VCaP (cell line): ENCODE measurements around the gene TXNL4A.
"Not testable (repeated sequence)": the region's sequence is repeated elsewhere in the genome, so short reads cannot be mapped to it uniquely, and the experiment has no call there.

Experiments used
- H3K27ac ChIP-seq: fragments of 450-650 bp; 2 replicates; pipeline ENCODE4 v1.5.1; 2017
- CTCF ChIP-seq: fragments of 450-650 bp; conservative IDR thresholded peaks from 2 replicates; pipeline ENCODE4 v1.5.1; 2017; ENCODE audit warnings: mild to moderate bottlenecking, moderate library complexity

TXNL4A gene

GRCh38 chr18:80029690-80030089 lies 41.3 kb upstream of the TXNL4A start:
- H3K27ac ChIP-seq, result no peak overlapping the region
- TF ChIP-seq CTCF, result no peak

DNA sequence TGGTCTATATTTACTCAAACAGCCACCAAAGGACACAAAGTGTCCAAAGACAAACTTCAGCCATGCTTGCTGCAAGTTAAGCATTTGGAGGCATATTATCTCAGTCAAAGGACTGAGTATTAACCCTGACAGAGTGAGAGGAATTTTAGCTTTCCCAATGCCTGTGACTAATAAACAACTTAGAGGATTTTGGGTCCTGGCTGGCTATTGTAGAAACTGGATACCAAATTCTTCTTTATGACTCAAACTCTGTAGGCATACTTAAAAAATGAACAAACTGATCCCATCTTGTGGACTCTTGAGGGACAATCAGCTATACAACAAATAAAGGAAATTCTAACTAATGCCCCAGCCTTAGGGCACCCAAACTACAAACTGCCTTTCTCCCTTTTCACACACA lies 39.4 kb upstream of the TXNL4A start:
- not testable (repeated sequence) for H3K27ac ChIP-seq

DNA sequence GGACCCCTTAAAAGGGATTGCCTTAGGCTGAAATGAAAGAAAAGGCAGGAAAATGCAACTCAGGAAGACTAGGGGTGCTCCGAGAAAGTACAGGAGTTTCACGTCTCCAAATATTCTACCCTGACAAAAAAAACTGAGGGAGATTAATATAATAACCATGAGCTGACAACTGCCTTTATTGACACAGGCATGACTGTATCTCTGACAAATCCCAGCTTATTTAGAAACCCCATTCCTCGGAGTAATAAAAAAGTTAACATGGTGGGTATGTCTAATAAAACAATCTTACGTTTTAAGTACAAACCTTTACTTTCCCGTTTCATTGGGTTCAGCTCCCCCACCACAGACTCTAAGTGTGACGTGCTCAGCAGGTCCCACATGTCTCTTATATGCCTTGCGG lies 38.0 kb upstream of the TXNL4A start:
- H3K27ac ChIP-seq, result no peak overlapping the region
- TF ChIP-seq CTCF, result no peak

- TF ChIP-seq CTCF, result no peak; the same call in 1 of the 2 replicates
- H3K27ac ChIP-seq, result no peak overlapping the region
These were observed 34.8 kb upstream of the TXNL4A start for GRCh38 chr18:80023173-80023572.

DNA sequence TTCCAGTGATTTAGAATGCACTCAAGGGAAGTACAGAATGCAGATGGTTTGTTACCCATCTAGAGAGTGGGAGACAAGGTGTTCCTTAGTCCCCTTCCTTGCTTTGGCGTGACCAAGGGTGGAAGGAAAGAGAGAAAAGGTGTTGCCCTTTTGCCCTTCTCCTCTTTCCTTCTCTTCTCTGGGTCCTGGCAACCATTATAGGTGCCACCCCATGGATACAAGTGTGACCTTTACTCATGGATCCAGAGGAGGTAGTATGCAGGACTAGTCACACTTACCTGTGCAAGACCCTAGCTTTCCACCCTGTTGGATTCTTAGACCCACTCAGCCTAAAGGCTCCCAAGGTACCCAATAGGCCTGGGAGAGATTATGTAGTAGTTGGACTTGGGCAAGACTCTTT lies 34.2 kb upstream of the TXNL4A start:
- H3K27ac ChIP-seq, result no peak overlapping the region
- TF ChIP-seq CTCF, result no peak

- no peak overlapping the region for H3K27ac ChIP-seq
- no peak for TF ChIP-seq CTCF
These were observed 24.4 kb upstream of the TXNL4A start for GRCh38 chr18:80012714-80013113.

DNA sequence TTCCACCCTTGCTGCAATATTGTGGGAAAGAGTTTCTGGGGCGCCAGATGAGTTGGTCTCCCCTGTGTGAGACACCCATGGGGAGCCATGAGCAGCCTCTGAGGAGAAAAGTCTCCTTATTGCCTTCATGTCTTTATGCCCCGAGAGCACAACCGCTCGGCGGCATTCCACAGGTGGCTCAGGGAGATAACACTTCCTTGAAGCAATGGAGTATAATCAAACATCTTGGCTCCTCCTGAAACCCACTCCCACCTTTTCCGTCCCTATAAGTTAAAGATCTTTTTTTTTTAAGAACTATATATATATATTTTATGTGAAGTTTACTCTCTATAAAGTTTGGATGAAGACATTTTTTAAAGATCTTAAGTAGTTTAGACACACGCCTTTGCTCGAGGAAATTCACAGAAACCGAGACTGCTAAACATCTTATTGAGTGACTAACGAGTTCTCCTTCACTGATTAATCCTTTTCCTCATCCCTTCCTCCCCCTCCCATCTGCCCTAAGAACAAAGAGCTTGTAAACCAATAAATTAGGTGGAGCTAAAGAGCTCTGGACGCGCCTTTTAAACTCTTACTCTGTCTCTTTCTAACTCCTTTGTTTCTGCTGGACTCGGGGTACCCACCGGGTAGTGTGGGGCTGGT lies 23.3 kb upstream of the TXNL4A start:
- H3K27ac ChIP-seq, result not testable (repeated sequence)

GRCh38 chr18:80010551-80010906 lies 22.2 kb upstream of the TXNL4A start:
- no peak overlapping the region for H3K27ac ChIP-seq
- TF ChIP-seq CTCF, result no peak
